ENCODE measurements around the gene MAB21L4.
"Not testable (repeated sequence)": the region's sequence is repeated elsewhere in the genome, so short reads cannot be mapped to it uniquely, and the experiment has no call there.

MAB21L4 gene

DNA sequence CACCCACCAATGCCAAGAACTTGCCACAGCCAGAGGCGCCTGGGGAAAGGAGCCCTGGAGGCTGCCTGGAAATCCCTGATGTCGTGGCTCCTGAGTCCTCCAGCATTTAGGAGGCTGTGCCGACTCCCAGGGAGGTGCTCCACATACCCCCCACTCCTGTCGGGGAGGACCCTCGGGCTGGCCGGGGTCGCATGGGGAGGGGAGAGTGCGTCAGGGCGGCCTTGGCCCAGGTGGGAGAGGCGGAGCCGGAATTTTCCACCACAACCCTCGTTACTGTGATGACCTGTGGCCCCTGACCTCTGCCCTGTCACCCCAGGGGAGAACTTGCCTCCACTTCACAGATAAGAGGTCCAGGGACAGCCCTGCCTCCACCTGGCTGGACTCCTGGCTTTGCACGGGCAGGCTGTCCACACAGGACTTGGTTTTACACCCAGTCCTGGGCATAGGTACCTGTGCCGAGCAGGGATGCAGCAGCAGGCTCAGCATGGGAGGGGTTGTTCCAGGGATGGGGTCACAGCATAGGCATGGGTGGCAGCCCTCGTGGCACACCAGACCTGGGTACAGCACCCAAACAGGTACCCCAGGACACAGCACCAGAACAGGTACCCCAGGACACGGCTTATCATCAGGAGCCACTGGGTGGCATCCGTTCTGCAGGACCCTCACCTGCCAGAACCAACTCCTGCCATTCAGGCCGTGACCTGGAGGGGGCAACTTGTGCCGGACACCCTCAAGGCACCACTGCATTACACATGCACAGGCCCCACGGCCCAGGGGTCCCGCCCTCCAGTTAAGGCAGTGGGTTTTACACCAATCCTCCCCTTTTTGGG is 39.6 kb downstream of the MAB21L4 start:
- no peak for DNase-seq

DNA sequence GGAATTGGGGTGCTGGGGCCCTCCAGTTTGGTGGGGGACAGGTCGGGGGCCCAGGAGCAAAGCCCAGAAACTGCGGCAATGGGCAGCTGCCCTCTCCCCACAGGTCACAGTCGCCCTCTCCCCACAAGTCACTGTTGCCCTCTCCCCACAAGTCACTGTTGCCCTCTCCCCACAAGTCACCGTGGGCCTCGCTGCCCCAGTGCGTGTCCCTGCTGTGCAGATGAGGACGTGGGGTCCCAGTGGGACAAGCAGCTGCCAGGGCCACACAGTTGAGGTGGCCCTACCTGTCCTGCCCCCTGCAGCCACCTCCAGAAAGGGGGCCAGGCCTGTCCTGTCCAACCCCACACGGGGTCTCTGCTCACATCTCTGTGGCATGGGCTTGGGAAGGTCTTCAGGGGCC is 40.3 kb downstream of the MAB21L4 start:
- no peak for DNase-seq

DNA sequence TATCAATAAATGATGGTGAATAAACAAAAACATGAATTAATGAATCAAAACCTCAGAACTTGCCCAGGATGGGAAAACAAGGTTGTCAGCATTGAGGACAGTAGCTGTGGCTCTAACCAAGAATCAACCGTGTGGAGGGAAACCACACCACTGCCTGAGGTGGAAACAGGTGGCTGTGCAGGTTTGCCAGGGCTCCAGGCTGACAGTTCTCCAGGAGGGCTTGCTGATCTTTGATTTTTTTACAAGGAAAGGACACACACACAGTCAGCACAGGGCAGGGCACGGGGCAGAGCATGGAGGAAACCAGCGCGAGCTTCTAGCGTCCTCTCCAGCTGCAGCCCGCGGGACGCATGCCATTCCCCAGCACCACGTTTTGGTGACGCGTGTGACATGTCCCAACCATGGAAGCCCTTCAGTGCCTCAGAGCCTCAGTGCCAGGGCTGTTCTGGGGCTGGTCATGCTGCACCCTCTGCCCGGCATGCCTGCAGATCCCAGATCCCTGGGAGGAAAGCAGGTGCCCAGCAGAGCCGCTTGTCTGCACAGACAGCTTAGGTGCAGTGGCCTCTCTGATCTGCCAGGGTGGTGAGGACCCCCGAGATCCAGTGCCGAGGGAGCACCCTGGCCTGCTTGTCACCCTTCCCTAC is 43.2 kb downstream of the MAB21L4 start:
- DNase-seq, result no peak

DNA sequence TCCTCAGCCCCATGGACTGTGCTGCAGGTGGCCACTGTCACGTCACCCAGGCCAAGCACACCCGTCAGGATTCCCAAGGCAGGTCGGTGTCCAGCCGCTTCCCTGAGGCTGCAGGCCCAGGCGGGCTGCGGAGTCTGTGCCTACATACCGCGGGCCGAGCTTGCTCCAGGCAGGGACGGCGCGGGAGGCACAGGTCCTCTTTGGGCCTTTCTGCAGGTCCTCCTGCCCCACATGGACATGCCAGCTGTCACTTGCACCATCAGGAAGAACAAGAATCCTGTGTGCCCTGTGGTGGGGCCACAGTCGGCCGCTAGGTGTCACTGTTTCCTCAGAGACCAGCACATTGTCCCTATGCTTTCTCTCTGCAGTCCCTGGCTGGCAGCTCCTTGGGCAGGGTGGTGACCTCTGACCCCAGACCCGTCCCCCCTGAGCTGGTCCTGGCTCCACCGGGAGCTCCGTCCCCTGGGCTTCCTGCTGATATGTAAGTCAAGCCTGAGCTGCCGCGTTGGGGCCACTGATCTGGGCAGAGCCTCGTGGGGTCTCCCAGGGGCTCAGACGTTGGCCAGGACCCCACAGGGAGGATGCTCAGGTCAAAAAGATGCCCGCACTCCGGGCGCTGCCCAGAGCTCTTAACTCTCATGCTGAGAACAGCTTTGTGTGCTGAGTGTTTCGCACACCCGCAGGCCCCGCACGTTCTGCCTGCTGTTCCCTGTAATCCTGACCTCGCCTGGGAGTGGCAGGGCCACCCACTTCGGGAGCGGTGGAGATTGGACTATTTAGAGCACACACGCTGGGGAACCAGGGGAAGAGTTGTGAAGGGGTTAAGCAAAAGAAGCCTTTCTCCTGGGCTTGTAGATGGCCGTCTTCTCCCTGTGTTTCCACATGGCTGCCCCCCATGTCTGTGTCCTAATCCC is 44.6 kb downstream of the MAB21L4 start:
- DNase-seq, result peak; percentile 80

DNA sequence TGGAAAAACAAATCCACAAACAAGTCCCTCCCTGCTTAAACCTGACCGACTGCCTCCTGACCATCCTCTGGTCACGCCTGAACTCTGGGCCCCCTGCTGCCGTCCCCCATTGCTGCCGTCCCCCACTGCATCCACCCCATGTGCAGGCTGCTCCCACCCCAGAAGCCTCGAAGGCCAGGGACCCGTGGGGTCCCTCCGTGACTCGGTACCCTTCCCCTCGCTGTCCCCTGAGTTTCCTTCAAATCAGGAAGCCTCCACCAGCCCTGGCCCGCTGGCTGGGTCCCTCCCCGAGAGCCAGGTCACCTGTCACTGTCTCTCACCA is 45.2 kb downstream of the MAB21L4 start:
- DNase-seq, result no peak

DNA sequence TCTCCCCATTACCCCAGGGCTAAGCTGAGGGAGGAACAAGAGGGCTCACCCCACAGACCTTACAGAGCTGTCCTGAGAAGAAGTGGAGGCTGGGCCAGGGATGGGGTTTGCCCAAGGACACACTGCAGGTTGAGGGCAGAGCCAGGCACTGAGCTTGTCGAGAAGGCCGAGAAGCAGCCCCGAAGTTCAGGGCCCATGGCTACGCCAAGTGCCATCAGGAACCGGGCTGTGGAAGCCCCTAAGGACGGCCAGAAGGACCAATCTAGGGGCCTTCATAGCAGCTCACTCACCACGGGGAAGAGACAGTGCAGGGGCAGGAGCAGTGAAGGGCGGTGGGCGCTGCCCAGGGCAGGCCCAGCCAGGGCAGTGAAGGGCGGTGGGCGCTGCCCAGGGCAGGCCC is 45.9 kb downstream of the MAB21L4 start:
- no peak for DNase-seq

DNA sequence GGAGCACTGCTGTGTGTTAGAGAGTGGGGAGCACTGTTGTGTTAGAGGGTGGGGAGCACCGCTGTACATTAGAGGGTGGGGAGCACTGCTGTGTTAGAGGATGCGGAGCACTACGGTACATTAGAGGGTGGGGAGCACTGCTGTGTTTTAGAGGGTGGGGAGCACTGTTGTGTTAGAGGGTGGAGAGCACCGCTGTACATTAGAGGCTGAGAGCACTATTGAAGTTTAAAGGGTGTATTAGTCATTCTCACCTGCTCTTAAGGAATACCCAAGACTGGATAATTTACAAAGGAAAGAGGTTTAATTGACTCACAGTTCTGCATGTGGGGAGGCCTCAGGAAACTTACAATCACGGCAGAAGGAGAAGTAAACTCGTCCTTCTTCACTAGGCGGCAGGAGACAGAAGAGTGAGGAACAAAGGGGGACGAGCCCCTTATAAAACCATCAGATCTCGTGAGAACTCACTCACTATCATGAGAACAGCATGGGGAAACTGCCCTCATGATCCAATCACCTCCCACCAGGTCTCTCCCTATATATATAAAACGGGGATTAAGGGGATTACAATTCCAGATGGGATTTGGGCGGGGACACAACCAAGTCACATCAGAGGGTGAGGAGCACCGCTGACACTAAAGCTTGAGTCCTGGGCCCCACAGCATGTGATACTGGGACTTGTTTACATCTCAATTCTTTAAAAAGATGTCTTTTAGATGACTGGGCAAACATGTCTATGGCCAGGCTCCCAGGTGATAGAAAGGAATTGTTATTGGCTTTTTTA is 46.9 kb downstream of the MAB21L4 start:
- no peak for DNase-seq

DNA sequence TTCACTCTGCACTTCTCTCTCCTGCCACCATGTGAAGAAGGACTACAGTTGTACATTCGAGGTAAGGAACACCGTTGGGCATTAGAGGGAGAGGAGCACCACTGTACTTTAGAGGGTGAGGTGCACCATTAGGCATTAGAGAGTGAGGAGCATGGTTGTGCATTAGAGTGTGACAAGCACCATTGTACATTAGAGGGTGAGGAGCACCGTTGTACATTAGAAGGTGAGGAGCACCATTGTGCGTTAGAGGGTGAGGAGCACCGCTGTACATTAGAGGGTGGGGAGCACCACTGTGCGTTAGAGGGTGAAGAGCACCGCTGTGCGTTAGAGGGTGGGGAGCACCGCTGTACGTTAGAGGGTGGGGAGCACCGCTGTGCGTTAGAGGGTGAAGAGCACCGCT is 48.1 kb downstream of the MAB21L4 start:
- no peak for DNase-seq

DNA sequence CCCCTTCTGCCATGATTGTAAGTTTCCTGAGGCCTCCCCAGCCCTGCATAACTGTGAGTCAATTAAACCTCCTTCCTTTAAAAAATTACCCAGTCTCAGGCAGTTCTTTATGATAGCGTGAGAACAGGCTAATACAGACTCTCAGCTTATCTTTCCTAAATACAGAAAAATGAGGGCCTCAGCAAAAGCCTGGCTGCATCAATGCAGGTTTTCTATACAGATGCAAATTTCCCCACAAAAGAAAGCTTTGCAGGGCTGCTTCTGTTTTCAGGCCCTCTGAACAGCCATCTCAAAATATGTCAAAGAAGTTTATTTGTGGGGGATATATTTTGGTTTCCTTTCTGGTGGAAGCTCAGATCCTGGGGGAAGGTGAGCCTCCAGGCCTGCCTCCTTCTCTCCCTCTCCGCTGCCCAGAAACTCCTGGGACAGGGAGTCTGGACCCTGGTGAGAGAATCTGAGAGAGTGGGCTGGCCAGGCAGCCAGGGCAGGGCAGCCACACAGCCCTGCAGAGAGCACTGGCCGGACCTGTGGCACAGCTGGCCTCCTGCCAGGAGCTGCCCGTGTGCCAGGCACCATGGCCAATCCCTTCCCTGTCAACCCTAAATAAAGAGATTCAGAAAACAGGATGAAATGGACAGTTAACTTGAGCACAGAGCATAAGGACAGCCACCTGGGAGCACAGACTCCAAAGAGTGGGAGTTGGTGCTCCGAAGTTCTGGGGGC is 48.9 kb downstream of the MAB21L4 start:
- DNase-seq, result no peak

DNA sequence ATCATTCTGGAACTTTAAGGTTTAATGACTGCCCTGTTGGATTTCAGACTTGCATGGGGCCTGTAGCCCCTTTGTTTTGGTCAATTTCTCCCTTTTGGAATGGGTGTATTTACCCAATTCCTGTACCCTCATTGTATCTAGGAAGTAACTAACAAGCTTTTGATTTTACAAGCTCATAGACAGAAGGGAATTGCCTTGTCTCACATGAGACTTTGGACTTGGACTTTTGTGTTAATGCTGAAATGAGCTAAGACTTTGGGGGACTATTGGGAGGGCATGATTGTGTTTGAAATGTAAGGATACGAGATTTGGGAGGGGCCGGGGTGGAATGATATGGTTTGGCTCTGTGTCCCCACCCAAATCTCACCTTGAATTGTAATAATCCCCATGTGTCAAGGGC is 49.6 kb downstream of the MAB21L4 start:
- not testable (repeated sequence) for DNase-seq

DNA sequence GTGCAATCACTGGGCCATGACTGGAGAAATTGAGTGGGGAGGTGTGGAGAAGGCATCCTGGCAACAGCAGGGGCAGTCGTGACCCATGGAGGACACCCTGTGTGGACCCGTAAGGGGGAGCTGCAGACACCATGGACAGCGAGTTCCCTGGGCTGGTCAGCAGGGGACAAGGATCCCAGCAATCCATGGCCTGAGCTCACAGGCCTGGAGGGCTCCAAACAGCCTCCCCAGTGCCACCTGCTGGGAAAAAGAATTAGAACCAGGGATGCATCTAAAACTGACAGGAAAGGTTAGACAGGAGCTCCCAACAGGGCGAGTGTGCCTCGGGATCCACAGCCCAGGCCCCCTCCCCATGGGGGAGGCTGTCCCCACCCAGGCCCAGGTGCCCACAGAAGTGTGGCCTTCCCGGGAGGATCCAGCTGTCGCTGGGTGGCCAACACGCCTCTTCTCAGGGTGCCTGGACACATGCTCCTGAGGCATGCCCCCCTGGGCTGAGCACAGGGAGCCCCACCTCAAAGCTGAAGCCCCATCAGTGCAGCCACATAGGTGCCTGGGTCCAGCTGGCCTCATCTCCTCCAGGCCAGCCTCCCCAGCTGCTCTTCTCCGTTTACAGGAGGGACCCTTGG is 55.4 kb downstream of the MAB21L4 start:
- peak; percentile 34 for DNase-seq

DNA sequence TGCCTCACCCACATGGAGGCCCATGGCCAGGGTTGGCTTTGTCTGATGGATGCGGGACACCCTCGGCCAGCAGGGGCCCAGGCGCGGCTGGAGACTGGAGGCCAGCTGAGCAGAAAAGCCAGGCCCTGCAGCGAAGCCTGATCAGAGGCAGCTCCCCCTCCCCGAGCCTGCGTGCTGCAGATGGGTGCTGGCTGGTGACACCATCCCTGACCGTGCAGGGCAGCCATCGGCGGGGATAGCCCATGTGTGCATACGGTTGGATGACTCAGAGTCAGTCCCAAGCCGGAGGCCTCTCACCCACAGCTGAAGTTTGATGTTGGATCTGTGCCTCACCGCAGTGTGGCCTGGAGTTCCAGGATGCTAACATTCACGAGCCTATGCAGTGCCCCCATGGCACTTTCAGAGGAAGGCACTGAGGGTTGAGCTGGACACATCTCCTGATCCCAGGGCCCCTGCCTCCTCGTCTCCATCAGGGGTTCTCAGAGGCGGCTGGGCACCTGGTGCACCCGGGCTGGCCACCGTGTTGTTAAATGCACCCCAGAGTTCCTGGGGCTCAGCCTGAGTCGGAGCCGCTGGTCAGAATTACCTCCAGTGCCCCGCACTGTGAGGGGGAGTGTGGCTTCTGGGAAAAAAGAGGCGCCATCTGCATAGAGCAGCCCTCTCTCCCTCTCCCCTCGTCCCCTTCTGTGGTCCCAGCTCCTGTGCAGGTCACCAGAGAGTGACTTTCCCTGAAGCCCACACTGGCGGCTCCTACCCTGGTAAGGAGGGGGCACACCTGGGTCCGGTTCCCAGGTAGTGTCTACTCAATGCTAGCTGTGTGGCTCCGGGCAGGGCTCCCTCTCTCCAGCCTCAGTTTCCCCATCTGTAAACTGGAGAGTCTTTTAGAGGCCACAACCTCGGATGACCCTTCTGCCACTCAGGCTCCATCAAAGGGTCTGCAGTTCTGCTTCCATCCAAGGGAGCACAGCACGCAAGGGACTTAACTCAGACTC is 56.5 kb downstream of the MAB21L4 start:
- no peak for DNase-seq

DNA sequence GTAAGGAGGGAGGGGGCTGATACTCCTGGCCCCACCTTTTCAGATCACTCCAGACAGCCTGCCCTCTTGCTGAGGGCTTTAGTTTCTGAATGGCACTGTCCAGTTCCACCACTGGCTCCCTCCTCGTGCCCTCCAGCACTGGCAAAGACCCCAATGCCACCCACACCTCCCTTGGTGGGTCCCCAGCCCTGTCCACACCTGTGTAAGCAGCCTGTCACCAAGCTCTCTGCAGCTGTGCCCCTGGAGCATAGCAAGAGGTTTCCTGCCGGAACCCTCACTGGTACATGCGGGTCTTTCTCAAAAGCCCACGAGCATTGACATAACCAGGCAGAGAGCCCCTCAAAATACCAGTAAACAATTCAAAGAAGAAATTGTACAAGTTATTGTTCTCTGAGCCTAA is 58.3 kb downstream of the MAB21L4 start:
- DNase-seq, result no peak

DNA sequence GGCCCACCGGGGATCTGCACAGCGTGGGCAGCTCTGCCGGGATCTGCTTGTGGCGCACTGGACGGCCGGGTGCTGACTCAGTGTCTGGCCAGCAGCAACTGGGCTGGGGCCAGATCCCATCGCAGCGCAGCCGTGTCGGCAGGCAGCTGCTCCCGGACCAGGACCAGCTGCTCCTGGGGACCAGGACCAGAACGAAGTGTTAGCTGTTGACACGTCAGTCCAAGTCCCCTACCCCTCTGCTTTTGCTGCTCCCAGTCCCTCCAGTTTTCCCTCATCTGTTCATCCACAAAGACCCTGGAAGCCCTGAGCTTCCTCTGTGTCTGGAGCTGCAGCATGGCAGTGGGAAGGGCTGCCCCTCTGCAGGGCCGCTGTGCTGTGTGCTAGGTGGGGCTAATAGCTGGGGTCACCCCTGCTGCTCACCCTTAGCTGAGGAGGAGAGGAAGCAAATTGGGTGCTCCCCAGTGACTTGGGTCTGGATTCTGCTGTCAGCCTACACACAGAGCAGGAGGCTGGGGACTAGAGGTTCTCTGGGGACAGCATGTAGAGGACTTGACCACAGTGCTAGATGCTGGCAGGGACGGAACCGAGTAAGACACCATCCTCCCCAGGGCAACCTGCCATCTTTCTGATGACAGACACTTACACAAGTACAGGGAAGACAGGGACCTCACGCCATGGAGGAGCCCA is 59.0 kb downstream of the MAB21L4 start:
- DNase-seq, result no peak

Measured in CD4-positive, alpha-beta T cell treated with Interleukin-21 for 1 hour (primary cell).